MM.1S (cell line): ENCODE measurements around the gene ERCC6.

Source experiments
- DNase-seq: peaks from one replicate; pipeline ENCODE4 v3.0.0-alpha.2; 2015
- H2AFZ ChIP-seq: fragments of 300-600 bp; sonication (generic); 2 replicates; pipeline ENCODE4 v1.6.0; 2016; ENCODE audit warnings: antibody characterized with exemption, low read length
- H3F3A ChIP-seq: fragments of 300-600 bp; sonication (generic); 2 replicates; pipeline ENCODE4 v1.6.1; 2016; ENCODE audit warnings: mild to moderate bottlenecking, antibody characterized with exemption, low read length, moderate library complexity, mixed read lengths; ENCODE audit not compliant: insufficient read depth
- H3K27ac ChIP-seq: fragments of 300-600 bp; sonication (generic); 2 replicates; pipeline ENCODE4 v1.5.1; 2016; ENCODE audit warnings: mild to moderate bottlenecking, low read length
- H3K27me3 ChIP-seq: fragments of 300-600 bp; sonication (generic); replicated peaks from 2 replicates; pipeline ENCODE4 v1.6.0; 2016; ENCODE audit warnings: low read length; ENCODE audit not compliant: insufficient read depth
- H3K36me3 ChIP-seq: fragments of 300-600 bp; sonication (generic); replicated peaks from 2 replicates; pipeline ENCODE4 v1.6.1; 2016; ENCODE audit warnings: mild to moderate bottlenecking, low read length, mixed read lengths; ENCODE audit not compliant: insufficient read depth
- H3K4me1 ChIP-seq: fragments of 300-600 bp; sonication (generic); 2 replicates; pipeline ENCODE4 v1.6.1; 2016; ENCODE audit warnings: low read length, mixed read lengths
- H3K4me2 ChIP-seq: fragments of 300-600 bp; sonication (generic); 2 replicates; pipeline ENCODE4 v1.6.0; 2016; ENCODE audit warnings: low read depth, low read length
- H3K4me3 ChIP-seq: fragments of 300-600 bp; sonication (generic); 2 replicates; pipeline ENCODE4 v1.5.1; 2016; ENCODE audit warnings: low read length, mixed read lengths
- H3K79me2 ChIP-seq: fragments of 300-600 bp; sonication (generic); 2 replicates; pipeline ENCODE4 v1.6.1; 2016; ENCODE audit warnings: mixed run types, low read length, mixed read lengths
- H3K9ac ChIP-seq: fragments of 300-600 bp; sonication (generic); 2 replicates; pipeline ENCODE4 v1.6.1; 2016; ENCODE audit warnings: low read length, mixed read lengths
- H3K9me2 ChIP-seq: fragments of 300-600 bp; sonication (generic); replicated peaks from 2 replicates; pipeline ENCODE4 v1.6.1; 2016; ENCODE audit warnings: mild to moderate bottlenecking, low read length, mixed read lengths; ENCODE audit not compliant: insufficient read depth
- H3K9me3 ChIP-seq: fragments of 300-600 bp; sonication (generic); replicated peaks from 2 replicates; pipeline ENCODE4 v1.6.1; 2016; ENCODE audit warnings: mild to moderate bottlenecking, low read length, mixed read lengths; ENCODE audit not compliant: insufficient read depth
- H4K20me1 ChIP-seq: fragments of 300-600 bp; sonication (generic); 2 replicates; pipeline ENCODE4 v1.6.1; 2016; ENCODE audit warnings: mild to moderate bottlenecking, low read length, moderate library complexity, mixed read lengths; ENCODE audit not compliant: insufficient read depth
- EZH2 ChIP-seq: fragments of 300-600 bp; sonication (generic); optimal IDR thresholded peaks from 2 replicates; pipeline ENCODE3; 2017; ENCODE audit warnings: low read depth, mild to moderate bottlenecking, antibody characterized with exemption, low read length, mixed read lengths
- EZH2phosphoT487 ChIP-seq: fragments of 300-600 bp; sonication (generic); IDR thresholded peaks from 2 replicates; pipeline ENCODE4 v1.6.1; 2018; ENCODE audit warnings: antibody characterized with exemption, low read length
- TF ChIP-seq, protein P1 (sequence below): fragments of 300-600 bp; sonication (generic); IDR thresholded peaks from 2 replicates; pipeline ENCODE4 v1.5.1; 2016; ENCODE audit warnings: antibody characterized with exemption, low read length, mixed read lengths

ERCC6 gene

DNA sequence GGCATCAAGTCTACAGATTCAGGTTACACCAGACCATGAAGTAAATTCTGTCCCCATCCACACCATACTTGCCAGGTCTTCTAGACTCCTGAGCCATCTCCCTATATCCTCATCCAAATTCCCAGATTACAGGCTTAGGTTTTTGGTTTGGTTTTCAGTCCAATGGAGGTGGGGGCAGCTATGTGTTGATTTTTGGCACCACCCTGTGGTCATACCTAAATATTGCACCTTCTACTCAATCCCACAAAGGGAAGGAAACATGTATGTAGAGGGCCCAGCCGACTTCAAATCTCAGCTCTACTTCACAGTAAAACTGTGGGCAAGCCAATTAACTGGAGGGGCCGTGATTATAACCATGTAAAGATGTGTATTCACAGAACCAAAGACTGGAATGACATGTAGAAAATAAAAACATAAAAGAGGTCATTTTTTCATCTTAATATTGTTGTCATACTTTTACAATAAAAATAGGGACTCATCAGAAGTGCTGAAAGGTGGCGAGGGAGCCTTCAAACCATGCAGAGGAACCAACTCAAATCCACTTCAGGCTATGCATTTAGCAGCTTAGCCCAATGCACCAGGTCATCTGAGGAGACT lies 19.8 kb downstream of the ERCC6 start:
- no peak for DNase-seq
- Histone ChIP-seq H3K36me3 (no peaks in the 10 kb centered on the region), H3K4me1 (no peaks in the 10 kb centered on the region), H3K79me2 (no peaks in the 10 kb centered on the region), H2AFZ (no peak overlapping the region), H3K4me3 (no peak overlapping the region), H3K27ac (no peak overlapping the region), H3K9me2 (no peaks in the 10 kb centered on the region), H3K9ac (no peak overlapping the region), H3K9me3 (no peaks in the 10 kb centered on the region), H3F3A (no peaks in the 10 kb centered on the region), H3K27me3 (no peaks in the 10 kb centered on the region), H4K20me1 (no peaks in the 10 kb centered on the region), H3K4me2 (no peak overlapping the region)
- no peak for TF ChIP-seq EZH2phosphoT487
- TF ChIP-seq EZH2 = no peak
- TF ChIP-seq, protein P1, sequence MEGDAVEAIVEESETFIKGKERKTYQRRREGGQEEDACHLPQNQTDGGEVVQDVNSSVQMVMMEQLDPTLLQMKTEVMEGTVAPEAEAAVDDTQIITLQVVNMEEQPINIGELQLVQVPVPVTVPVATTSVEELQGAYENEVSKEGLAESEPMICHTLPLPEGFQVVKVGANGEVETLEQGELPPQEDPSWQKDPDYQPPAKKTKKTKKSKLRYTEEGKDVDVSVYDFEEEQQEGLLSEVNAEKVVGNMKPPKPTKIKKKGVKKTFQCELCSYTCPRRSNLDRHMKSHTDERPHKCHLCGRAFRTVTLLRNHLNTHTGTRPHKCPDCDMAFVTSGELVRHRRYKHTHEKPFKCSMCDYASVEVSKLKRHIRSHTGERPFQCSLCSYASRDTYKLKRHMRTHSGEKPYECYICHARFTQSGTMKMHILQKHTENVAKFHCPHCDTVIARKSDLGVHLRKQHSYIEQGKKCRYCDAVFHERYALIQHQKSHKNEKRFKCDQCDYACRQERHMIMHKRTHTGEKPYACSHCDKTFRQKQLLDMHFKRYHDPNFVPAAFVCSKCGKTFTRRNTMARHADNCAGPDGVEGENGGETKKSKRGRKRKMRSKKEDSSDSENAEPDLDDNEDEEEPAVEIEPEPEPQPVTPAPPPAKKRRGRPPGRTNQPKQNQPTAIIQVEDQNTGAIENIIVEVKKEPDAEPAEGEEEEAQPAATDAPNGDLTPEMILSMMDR = peak; percentile 71

DNA sequence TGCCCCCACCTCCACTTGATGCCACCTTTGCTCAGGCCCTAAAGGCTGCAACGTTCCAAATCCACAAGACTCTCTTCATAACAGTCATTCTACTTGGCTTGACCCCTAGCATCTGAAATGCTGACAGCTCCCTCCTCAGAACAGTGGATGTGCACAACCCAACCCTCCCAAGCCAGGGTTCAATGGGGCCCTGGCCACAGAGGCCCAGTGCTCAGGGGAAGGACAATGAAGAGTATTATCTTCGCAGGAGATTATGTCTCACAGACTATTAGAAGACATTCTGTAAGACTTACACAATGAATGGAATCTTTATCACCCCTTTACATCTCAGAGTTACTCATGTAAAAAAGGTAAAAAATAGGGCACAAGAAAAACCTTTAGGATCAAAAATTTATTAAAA lies 20.4 kb downstream of the ERCC6 start:
- no peaks in the 10 kb centered on the region for H3K9me3 ChIP-seq
- H3F3A ChIP-seq = no peaks in the 10 kb centered on the region
- no peak overlapping the region for H3K9ac ChIP-seq
- H3K36me3 ChIP-seq = no peaks in the 10 kb centered on the region
- no peak overlapping the region for H3K4me3 ChIP-seq
- H3K9me2 ChIP-seq = no peaks in the 10 kb centered on the region
- H3K79me2 ChIP-seq = no peaks in the 10 kb centered on the region
- DNase-seq = no peak
- H3K27ac ChIP-seq = no peak overlapping the region
- H3K4me2 ChIP-seq = no peak overlapping the region
- no peaks in the 10 kb centered on the region for H4K20me1 ChIP-seq
- no peaks in the 10 kb centered on the region for H3K27me3 ChIP-seq
- H3K4me1 ChIP-seq = no peaks in the 10 kb centered on the region
- TF ChIP-seq EZH2 (no peak), EZH2phosphoT487 (no peak)
- H2AFZ ChIP-seq = no peak overlapping the region

DNA sequence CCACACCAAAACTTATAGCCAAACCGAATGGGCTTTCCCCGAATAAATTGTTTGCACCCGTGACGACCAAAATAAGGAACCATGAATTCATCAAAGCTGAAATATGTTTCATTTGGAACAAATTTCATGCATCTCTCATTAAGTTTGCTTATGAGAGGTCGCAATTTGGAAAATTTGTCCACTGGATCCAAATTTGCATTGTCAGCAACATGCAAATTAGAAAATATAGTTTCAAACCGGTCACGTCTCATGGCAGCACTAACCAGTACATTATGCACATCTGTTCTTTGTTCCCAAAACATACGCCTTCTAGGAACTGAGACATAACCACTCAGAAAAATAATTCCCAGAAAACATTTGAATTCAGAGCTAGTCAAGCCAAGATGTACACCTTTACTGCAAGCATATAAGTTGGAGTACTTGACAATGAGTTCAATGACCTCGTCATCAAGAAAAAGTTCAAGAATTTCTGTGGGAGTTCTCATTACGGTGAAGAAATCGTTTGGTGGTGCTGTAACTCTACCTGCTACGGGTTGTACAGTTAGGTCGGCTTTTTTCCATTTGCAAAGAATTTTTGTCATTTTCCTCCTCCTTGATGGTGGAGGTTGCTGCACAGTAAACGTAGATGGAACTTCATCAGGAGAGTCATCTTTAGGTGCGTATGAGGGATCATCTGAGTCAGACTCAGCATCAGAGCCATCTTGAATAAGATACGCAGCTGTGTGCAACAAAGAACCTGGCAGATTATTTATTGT lies 22.5 kb downstream of the ERCC6 start:
- no peak overlapping the region for H3K4me2 ChIP-seq
- DNase-seq = no peak
- H3K27ac ChIP-seq = no peak overlapping the region
- no peak overlapping the region for H3K9ac ChIP-seq
- no peak overlapping the region for H3K4me3 ChIP-seq
- H3K79me2 ChIP-seq = no peaks in the 10 kb centered on the region
- no peaks in the 10 kb centered on the region for H3K9me3 ChIP-seq
- no peaks in the 10 kb centered on the region for H3K9me2 ChIP-seq
- no peaks in the 10 kb centered on the region for H3K4me1 ChIP-seq
- no peaks in the 10 kb centered on the region for H4K20me1 ChIP-seq
- no peak for TF ChIP-seq EZH2phosphoT487
- TF ChIP-seq, protein P1 = no peak
- no peak for TF ChIP-seq EZH2
- no peaks in the 10 kb centered on the region for H3K27me3 ChIP-seq
- H3K36me3 ChIP-seq = no peaks in the 10 kb centered on the region
- no peak overlapping the region for H2AFZ ChIP-seq
- H3F3A ChIP-seq = no peaks in the 10 kb centered on the region
